Fibroblast of lung (primary cell): Measurements from ENCODE around the gene EXD2.
A peak's percentile ranks its signal among the peaks of the same experiment; 100 is the strongest.

Experiments used
- CTCF ChIP-seq, 2 donors: IDR thresholded peaks in 1 of 2; conservative IDR thresholded peaks in 1 of 2; 1 replicate in 1 of 2; 2 replicates in 1 of 2; pipeline ENCODE4 v1.5.1; 2011 to 2012; ENCODE audit warnings: low read length in 2 of 2, control low read depth in 1 of 2, inconsistent platforms in 1 of 2, low read depth in 1 of 2, mild to moderate bottlenecking in 1 of 2
- EZH2 ChIP-seq: IDR thresholded peaks from 2 replicates; pipeline ENCODE4 v1.5.1; 2012; ENCODE audit warnings: low read length, control low read depth, mild to moderate bottlenecking; ENCODE audit errors: missing control alignments

- TF ChIP-seq CTCF (conservative IDR thresholded peaks at IDR 0.05 in 1 of 2, IDR thresholded peaks at IDR 0.05 in 1 of 2; ENCODE audit: low read depth in 1 of 2, low read length in 2 of 2): peak; percentile 28 to 55
- TF ChIP-seq EZH2: no peak
Observed at GRCh38 chr14:69260861-69261564, 69.7 kb downstream of the EXD2 start.
